B cell (primary cell): ENCODE results near the gene RTN4RL1.

Experiments
- EZH2 ChIP-seq: IDR thresholded peaks from 2 replicates; pipeline ENCODE4 v1.6.1; 2012; ENCODE audit warnings: borderline replicate concordance, low read depth, mild to moderate bottlenecking, moderate library complexity, low read length; ENCODE audit not compliant: insufficient read depth, poor library complexity, severe bottlenecking
- TF ChIP-seq, protein P1 (sequence below): fragments of 200-600 bp; IDR thresholded peaks from one replicate; pipeline ENCODE4 v1.8.0; 2022; ENCODE audit warnings: antibody characterized with exemption, mild to moderate bottlenecking

GRCh38 chr17:1969712-1970111 lies 55.4 kb downstream of the RTN4RL1 start:
- TF ChIP-seq, protein P1, sequence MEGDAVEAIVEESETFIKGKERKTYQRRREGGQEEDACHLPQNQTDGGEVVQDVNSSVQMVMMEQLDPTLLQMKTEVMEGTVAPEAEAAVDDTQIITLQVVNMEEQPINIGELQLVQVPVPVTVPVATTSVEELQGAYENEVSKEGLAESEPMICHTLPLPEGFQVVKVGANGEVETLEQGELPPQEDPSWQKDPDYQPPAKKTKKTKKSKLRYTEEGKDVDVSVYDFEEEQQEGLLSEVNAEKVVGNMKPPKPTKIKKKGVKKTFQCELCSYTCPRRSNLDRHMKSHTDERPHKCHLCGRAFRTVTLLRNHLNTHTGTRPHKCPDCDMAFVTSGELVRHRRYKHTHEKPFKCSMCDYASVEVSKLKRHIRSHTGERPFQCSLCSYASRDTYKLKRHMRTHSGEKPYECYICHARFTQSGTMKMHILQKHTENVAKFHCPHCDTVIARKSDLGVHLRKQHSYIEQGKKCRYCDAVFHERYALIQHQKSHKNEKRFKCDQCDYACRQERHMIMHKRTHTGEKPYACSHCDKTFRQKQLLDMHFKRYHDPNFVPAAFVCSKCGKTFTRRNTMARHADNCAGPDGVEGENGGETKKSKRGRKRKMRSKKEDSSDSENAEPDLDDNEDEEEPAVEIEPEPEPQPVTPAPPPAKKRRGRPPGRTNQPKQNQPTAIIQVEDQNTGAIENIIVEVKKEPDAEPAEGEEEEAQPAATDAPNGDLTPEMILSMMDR: no peak
- no peak for TF ChIP-seq EZH2
